HG03378 (cell line): ENCODE results near the gene RPL7A.
"Not testable (repeated sequence)": the region's sequence is repeated elsewhere in the genome, so short reads cannot be mapped to it uniquely, and the experiment has no call there.

Experiments
- ATAC-seq: cut with Tn5 transposase; IDR thresholded peaks from one replicate; pipeline ENCODE4 v1.9.1; 2021; ENCODE audit warnings: mild to moderate bottlenecking, moderate library complexity; ENCODE audit not compliant: unreplicated experiment

RPL7A gene

GRCh38 chr9:133347985-133348717, at the start of gene RPL7A, which contains the start of gene MED22:
Gene RPL7A, plus strand, starts transcription at chr9:133348218. Its CDS starts 26 bp downstream, at chr9:133348244.
Gene MED22, minus strand, starts transcription at chr9:133348131. Its CDS starts 1,469 bp downstream, at chr9:133346662.
- ATAC-seq, result peak; percentile 75

GRCh38 chr9:133299996-133300395, 48.0 kb upstream of the RPL7A start:
- ATAC-seq, result not testable (repeated sequence)

DNA sequence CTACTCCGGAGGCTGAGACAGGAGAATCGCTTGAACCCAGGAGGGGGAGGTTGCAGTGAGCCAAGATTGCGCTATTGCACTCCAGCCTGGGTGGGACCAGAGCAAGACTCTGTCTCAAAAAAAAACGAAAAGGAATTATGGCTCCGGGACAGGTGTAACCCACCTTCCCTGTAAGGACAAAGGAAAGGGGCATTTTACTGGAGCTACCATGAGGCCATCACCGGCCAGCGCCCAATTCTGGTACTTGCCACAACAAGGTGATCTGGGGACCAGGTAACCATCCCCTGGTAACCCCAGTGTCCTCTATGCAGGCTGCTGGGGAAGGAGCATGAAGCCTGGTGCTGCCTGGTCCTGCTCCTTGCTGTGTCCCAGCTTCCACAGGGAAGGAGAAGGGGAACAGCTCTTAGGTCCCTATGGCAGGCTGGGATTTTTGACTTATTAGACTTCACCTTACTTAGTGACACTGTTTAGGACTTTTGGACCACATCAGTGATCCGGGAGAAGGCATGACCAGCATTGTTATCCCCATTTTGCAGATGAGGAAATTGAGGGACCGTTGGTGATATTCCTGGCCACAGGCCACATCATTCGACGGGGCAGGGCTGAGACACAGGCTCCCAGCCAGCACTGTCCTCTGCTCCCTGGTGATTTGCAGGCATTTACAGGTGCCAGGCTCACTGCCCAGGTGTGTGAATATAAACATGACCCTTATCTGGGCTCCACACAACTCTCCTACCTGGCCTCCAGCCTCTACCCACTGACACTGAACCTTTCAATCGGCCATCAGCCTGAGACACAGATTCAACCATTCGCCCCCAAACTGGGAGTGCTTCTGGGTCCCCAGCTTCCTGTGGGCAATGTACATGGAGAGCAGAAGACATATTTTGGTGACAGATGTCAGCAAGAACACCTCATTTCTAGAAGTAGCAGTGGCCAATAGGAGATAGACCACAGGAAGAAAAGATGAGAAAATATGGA, 46.5 kb upstream of the RPL7A start:
- no peak for ATAC-seq

DNA sequence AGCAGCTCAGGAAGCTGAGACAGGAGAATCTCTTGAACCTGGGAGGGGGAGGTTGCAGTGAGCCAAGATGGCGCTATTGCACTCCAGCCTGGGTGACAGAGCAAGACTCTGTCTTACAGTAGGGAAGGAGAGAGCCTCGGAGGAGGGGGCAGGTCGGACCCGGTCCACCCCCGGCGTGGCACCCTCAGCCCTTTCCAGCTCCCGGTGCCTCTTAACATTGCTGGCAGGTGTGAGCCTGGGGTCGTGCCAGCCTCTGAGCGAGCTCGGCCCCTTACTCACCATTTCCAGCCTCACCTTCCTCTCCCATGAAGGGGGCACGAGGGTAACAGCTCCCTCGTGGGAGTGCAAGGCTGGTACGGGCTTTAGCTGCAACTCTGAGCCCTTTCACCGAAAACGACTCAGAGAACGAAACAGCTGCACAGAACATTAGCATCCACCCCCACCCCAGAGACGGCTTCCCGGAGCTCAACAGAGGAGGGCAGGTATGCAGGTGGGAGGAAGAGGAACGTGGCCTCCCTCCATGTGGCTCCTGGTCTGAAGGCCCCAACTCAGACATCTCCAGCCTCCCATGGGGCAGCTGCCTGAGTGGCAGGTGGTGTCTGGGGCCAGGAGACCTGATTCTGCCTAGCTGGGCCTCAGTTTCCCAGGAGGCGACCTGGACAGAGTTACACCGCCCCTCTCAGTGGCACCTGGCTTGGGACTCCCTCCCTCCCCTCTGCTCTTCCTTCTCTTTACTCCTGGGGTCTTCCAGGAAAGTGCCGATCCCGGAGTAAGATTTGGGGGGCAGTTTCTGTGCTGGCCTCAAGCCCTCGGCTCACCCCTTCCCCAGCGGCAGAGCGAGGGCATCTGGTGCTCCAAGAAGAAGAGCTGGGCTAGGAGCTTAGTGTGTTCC, 44.5 kb upstream of the RPL7A start:
- ATAC-seq, result no peak

DNA sequence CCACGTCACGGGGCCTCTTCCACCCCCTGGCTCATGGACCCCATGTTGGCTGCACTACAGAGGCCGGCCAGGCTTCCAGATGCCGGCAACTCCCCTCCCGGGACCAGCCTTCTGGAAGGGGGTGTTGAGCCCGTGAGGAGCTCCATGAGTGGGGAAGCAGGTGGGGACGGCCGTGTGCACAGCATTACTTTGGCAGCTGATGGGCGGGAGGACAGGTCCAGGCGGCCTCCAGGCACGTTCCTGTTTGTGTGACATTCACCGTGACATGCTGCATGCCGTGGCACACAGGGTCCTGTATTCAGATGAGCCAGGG, 43.9 kb upstream of the RPL7A start:
- no peak for ATAC-seq

DNA sequence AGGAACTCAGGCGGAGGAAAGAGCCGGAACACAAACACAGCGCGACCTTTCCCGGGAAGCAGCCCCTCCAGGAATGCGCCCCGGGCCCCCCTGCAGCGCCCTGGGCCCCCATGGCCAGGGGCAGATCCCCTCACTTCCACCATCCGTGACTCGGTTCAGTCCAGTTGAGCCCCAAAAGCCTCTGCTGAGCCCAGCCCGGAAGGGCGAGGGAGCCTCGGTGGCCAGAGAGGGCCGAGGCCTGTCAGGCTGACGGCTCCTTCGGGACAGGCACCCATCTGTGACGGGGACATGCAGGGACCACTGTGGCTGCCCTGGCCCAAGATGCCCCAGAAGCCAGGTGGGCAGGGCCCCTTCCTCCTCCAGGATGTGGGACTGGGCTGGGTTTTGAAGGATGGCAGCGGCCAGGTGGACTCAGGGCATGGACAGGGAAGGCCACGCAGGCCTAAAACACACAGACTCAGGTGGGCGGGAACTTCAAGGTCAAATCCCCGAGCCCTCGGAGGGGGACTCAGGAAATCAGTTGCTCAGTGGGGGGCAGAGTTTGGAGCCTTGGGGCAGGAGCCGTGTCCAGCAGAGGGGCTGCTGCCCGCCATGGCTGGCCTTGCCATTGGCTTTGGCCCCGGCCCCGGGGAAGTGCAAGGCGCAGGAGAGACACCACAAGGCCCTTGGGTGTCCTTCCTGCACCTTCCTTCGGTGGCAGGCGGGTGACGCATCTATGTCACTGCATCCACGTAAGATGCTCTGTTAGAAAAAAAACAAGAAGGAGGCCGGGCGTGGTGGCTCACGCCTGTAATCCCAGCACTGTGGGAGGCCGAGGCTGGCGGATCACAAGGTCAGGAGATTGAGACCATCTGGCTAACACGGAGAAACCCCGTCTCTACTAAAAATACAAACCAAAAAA, 43.3 kb upstream of the RPL7A start:
- no peak for ATAC-seq

GRCh38 chr9:133305731-133306130, 42.3 kb upstream of the RPL7A start:
- ATAC-seq, result no peak

DNA sequence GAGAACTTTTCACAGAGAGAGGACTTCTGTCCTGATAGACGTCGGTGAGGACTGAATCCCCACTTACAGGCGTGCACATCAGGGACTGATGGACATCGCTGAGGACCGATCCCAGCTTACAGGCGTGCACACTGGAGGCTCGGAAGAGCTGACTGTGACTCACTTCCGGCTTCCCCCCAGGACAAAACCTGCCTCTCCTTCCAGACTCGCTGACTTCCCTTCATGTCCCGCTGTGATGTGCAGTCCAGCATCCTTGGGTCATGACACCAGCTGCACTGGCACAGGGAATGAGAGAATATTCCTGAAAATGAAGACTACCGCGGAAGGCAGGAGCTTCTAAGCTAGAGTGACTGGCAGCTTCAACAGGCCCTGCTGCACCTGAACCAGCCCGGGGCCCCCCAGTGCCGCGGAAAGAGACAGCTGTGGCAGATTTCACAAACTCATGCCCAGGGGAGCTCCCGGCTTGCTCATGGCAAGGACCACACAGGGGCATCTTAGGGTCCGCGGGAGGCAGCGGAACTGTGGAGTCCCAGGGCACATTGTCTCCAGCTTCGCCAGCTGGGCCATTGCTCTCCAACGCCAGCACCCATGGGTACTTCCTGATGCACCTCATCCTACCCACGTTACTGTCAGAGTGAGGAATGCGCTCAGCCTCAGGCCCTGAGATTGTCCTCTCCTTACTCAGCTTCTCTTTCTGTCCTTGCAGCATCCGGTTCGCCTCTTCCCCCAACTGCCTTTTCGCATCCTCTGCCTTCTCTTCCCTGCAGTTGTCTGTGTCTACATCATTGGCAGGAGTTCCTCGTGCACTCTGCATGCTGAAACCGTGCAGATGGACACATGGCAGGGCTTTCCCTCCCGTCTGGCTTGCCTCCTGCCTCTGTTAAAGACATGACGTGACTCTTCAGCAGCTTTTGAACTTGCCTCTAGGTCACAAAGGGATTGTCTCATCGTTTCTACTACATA, 41.5 kb upstream of the RPL7A start:
- no peak for ATAC-seq

DNA sequence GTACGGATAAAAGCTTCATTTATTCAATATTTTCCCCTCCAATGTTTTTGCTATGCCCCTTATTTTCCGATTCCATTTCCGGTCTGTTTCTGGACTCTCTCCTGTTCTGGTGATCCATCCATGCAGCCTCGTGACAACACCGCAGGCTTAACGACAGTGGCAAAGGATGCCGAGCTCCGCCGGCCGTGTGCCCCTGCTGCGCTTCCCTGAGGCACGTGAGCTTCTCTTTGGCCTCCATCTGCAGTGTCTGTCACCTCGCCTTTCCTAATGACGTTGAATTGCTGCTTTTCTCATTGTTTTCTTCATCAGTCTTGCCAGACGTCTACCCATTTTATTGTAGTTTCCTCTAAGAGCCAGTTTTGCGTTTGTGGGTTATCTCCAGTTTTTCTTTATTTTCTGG, 40.7 kb upstream of the RPL7A start:
- no peak for ATAC-seq

DNA sequence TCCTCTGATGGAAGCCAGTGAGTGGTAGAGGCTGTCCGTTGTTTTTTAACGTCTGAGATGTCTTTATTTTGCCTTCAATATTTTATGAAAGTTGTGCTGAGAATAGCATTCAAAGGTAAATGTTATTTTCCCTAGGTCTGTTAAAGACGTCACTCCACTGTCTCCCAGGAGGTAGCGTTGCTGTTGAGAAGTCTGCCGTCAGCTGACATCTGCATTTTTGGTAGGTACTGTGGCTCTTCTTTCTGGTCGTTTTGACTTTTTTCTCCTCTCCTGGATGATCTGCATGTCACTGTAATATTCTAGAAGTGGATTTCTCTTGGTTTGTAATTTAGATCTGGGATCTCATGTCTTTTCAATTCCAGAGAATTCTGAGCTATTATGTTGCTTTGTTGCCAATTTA, 38.4 kb upstream of the RPL7A start:
- no peak for ATAC-seq

DNA sequence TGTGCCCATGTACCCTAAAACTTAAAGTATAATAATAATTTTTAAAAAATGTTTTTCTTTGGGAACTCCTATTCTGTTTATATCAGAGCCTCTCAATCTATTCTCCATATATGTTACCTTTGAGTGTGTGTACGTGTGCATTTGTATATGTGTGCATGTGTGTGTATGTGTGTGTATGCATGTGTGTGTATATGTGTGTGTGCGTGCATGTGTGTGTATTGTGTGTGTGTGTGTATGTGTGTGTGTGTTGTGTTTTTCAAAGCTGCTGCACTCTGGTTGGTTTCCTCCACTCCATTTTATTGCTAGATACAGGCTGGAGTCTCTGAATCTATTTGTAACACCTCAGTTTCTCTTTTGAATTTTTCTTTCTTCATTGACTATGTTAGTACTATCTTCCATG, 32.0 kb upstream of the RPL7A start:
- ATAC-seq, result no peak

DNA sequence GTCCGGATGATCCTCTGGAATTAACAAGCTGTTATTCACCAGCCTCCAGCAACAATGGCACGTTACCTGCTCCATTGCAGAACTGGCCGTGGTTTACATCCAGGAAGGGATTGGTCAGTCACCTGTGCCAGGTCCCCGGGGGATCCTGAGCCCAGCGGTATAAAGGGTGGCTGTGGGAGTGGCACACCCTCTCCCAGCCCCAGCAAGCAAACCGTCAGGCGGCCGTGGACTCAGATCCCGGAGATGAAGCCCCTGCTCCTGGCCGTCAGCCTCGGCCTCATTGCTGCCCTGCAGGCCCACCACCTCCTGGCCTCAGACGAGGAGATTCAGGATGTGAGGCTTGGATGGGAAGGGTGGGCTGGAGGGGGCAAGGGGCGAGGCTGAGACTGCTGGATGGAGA, 30.5 kb upstream of the RPL7A start:
- not testable (repeated sequence) for ATAC-seq

DNA sequence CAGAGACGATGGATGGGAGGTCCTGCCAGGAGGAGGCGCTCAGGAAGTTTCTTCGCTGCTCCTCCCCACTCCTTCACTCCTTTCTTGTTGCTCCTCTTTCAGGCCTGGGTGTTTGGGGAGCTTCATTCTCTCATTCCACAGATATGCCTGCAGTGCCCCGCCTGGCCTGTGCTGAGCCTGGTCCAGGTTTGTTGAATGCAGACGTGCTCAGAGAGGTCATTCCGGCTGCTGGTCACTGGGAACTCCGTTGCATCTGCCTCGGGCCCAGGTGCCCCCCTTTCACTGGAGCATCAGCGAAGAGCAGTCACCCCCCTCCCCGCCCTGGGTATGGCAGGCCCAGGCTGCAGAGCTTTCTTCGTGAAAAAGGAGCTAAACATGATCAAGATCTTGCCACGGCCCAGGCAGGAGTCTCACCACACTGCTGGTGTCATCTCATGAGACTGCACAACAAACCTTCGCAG, 27.6 kb upstream of the RPL7A start:
- no peak for ATAC-seq

- no peak for ATAC-seq
These were observed 26.5 kb upstream of the RPL7A start for GRCh38 chr9:133321411-133321935.

- no peak for ATAC-seq
These were observed 25.3 kb upstream of the RPL7A start for GRCh38 chr9:133322701-133323100.

DNA sequence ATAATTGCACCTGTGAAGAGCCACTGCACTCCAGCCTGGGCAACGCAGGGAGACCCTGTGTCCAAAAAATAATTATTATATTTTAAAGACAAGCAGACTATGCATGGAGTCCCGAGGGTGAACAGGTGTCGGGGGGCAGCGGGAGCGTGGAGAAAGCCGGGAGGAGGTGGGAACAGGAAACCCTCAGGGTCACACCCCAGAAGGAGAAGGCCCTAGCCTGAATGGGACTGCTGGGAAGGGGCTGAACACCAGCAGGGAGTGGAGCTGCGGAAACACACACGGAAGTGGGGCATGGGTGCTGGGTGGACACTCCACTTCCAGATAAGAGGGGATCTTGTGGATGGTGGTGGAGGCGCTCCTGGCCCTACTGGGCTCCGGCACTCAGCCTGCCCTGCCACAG, 24.8 kb upstream of the RPL7A start:
- ATAC-seq, result no peak

DNA sequence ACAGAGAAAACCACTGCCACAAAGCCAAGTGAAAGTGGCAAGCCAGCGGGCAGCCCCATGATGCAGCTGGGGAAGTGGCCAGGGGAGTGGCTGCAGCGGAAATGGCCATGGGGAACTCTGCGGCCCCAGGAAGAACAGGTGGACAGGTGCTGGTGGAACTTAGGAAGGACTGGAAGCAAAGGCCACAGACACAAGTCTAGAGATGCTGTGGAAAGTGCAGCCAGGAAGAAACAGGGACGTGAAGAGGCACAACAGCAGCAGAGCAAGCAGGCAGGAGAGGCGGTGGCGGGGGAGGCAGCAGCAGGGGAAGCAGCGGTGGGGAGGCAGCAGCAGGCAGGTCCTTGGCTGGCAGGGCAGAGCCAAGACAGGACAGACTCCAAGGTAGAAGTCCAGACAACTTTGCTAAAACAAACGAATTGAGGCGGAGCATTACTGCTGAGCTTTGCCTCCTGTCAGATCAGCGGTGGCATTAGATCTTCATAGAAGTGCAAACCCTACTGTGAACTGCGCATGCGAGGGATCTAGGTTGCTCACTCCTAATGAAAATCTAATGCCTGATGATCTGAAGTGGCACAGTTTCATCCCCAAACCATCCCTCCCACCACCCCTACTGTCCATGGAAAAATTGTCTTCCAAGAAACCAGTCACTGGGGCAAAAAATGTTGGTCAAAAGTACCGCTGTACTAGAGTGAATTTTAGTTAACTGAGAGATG, 23.9 kb upstream of the RPL7A start:
- ATAC-seq, result no peak

DNA sequence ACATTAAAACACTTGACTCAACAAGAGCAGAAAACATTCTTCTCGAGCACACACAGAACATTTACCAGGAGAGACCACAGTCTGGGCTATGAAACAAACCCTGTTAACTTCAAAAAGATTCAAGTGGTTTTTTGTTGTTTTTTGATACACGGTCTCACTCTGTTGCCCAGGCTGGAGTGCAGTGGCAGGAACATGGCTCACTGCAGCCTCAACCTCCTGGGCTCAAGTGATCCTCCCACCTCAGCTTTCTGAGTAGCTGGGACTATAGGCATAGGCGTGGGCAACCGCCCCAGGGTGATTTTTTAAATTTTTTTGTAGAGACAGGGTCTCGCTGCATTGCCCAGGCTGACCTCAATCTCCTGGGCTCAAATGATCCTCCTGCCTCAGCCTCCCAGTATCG, 21.0 kb upstream of the RPL7A start:
- not testable (repeated sequence) for ATAC-seq
